ENCODE results near the gene VPS54. TPM values are rescaled to one million over a fixed set of nuclear protein-coding genes. Genes with fewer than 3 reads are reported as not detected.
A peak's percentile ranks its signal among the peaks of the same experiment; 100 is the strongest.

The VPS54 gene
- polyA plus RNA-seq, 3 donors: 44.5 to 58.5 (median 46.1) TPM

DNA sequence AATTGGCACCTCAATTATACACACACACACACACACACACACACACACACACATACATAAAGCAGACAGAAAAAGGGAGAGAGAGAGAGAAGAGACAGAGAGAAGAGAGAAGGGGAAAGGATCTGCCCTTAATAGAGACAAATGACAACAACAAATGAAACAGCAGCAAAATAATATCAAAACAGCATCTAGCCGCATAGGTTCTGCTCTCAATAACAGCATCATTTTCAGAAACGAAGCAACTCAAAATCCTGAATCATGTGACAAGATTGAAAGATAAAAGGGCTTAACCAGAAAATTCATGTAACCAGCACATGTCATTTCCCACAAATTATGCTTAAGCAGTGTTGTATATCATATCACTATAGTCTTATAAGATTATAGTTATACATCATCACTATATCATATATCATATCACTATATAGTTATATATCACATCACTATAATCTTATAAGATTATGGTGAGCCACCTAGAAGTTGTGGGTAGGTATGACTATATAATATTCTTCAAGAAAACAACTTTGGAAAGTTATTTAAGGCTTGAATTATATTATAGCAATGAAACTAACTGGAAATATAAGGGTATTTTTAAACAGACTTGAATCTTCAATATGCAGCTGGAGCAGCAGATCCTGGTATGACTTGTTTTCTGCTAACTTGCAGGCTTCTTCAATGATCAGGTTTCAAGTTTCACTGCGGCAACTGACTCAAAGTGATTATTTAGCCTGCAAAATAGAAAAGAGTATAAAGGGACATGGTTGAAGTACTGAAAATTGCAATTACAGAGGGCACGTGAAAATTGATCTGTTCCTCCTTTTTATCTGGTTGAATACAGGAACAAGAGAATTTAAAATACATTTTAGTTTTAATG, 16.1 kb upstream of the VPS54 start:
- DNase-seq (ENCODE audit: extremely low read depth in 1 of 11, low read depth in 9 of 11, low spot score in 4 of 11): no peak

GRCh38 chr2:64029116-64029665, 10.0 kb upstream of the VPS54 start:
- no peak for DNase-seq (ENCODE audit: extremely low read depth in 1 of 11, low read depth in 9 of 11, low spot score in 4 of 11)

- no peak for DNase-seq (ENCODE audit: extremely low read depth in 1 of 11, low read depth in 9 of 11, low spot score in 4 of 11)
Measured at GRCh38 chr2:64025741-64026140, 6.5 kb upstream of the VPS54 start.

DNA sequence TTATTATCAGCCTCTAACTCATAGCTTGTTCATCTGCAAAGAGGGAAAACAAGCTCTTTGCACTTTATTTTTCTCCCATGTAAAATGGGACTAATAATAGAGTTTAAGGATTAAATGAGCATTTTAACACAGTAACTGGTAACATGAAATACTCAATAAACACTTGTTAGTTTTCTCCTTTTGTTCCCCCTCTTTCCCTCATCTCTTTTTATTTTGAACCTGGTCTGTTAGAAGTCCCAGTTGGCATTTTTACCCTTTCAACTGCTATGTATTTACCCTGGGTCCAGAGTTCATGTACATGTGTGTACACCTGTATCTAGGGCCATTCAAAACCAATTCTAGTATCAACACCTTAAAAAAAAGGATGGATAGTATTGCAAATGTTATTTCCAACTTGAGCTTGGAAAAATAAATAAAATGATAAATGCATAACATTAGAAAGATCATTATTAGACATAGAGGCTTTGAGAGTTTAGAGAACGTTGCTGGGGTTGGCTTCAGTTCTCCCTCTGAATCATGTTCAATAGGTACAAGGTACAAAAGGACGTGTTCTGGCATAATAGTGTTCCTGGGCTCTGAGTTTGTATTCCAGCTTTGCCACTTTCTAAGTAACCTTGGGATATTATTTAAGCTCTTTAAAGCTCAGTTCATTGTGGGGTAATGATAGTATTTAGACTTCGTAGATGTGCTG, 5.2 kb upstream of the VPS54 start:
- DNase-seq (ENCODE audit: extremely low read depth in 1 of 11, low read depth in 9 of 11, low spot score in 4 of 11): no peak

DNA sequence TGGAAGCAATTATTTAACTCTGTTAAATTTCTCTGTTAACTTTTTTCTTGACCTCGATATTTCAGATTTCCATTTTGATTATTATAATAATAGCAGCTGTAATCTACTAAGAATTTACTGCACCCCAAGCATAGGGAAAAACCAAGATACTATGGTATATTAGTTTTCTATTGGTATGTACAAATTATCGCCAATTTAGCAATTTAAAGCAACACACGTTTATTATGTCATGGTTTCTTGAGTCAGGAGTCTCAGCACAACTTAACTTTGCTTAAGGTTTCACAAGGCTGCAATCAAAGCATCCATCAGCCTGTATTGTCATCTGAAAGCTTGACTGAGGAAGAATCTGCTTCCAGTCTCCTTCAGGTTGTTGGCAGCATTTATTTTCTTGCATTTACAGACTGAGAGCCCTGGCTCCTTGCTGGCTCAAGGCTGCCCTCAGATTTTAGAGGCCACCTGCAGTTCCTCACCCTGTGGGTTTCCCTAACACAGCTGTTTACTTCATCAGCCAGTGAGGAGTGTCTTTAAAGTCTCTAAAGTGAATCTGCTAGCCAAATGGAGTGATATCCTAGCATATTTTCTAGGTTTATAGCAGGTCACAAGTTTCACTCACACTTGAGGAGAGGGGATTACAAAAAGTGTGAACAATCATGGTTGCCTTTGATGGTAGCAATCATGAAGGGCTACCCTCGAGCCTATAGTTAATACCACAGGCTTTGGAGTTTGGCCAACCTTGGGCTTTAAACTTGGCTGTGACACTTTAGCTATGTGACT, 4.4 kb upstream of the VPS54 start:
- DNase-seq (ENCODE audit: extremely low read depth in 1 of 11, low read depth in 9 of 11, low spot score in 4 of 11): no peak

GRCh38 chr2:64021578-64021977, 2.4 kb upstream of the VPS54 start:
- DNase-seq (ENCODE audit: extremely low read depth in 1 of 11, low read depth in 9 of 11, low spot score in 4 of 11): no peak

DNA sequence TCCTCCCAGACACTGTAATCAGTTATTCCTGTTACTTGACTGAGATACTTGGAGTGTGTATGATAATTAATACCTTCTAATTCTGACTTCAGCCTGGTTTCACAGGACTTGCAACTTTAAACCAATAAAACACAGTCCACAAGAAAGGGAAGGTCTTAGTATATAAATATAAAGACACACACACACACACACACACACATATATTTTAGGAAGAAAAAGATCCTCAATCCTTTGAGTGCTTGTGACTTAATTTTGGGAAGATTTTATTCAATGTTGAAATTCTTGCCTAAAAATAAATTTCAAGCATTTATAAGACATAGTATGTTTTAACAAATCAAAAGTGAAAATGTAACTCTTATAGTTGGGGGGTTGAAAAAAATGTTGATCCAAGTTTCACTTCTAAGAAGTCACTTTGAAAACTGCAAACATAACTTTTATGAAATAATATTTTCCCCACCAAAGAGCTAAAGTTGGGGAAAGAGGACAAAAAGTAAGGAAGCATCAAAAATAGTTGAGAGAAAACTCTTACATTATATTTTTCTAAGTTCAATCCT, 824 bp upstream of the VPS54 start:
- no peak for DNase-seq (ENCODE audit: extremely low read depth in 1 of 11, low read depth in 9 of 11, low spot score in 4 of 11)

- peak in 9 of 11 donors; percentile 36 to 54 (median 44) for DNase-seq (ENCODE audit: extremely low read depth in 1 of 11, low read depth in 9 of 11, low spot score in 4 of 11)
Measured at GRCh38 chr2:64018701-64019082, 536 bp downstream of the VPS54 start.

GRCh38 chr2:64017811-64018700, 1.2 kb downstream of the VPS54 start:
- peak in 9 of 11 donors; percentile 16 to 44 (median 32) for DNase-seq (ENCODE audit: extremely low read depth in 1 of 11, low read depth in 9 of 11, low spot score in 4 of 11)

DNA sequence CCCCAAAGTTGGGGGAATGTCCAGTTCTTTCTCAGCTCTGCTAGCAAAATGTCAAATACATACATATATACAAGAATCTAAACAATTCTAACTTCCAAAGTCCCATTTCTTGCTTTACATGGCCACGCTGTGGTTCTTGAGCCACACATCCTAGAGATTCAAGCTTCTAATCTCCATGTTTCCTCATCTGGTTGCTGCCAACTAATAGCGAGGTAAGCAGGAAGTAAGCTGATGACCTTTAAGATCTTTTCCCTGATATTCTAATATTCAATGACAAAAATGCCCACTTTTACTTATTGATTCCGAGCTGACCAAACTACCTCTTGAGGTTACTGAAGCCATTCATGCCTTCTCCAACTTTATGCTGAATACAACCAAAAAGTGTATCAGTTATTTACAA, 3.3 kb downstream of the VPS54 start:
- DNase-seq (ENCODE audit: extremely low read depth in 1 of 11, low read depth in 9 of 11, low spot score in 4 of 11): no peak

- no peak for DNase-seq (ENCODE audit: extremely low read depth in 1 of 11, low read depth in 9 of 11, low spot score in 4 of 11)
Measured at GRCh38 chr2:64015391-64015790, 3.8 kb downstream of the VPS54 start.

DNA sequence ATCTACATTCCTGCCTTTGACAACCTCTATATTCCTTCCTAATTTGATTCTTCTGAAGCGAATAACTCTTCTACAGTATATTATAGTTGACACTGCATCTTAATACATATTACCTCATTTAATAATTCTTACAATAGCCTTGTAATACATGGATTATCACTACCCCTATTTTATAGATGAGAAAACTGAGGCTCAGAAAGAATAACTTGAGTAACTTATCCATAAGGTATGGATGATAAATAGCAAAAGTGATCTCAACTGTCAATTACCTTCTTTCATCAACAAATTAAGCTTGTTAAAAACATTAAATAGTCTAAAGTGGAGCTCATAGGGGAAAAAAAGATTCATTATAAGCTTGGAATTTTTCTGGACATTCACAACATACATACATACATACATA, 4.6 kb downstream of the VPS54 start:
- no peak for DNase-seq (ENCODE audit: extremely low read depth in 1 of 11, low read depth in 9 of 11, low spot score in 4 of 11)

- DNase-seq (ENCODE audit: extremely low read depth in 1 of 11, low read depth in 9 of 11, low spot score in 4 of 11): no peak
Measured at GRCh38 chr2:64013053-64013452, 6.2 kb downstream of the VPS54 start.

DNA sequence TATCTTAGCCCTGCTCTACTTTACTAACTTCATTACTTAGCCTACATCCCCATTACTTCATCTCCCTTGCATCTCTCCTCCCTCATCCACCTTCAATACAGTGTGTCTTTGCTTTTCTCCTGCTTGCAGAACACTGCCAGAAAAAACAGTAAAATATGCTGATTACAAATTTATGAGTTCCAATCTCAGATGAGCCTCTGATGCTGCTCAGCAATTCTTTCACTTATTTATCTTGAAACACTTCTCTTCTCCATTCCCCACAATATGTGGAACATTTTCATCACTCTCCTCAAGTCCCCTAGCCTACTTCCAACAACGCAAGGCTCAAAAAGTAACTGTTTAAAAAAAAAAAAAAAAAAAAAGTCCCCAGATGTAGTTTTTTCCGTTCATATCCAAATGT, 7.1 kb downstream of the VPS54 start:
- no peak for DNase-seq (ENCODE audit: extremely low read depth in 1 of 11, low read depth in 9 of 11, low spot score in 4 of 11)

DNA sequence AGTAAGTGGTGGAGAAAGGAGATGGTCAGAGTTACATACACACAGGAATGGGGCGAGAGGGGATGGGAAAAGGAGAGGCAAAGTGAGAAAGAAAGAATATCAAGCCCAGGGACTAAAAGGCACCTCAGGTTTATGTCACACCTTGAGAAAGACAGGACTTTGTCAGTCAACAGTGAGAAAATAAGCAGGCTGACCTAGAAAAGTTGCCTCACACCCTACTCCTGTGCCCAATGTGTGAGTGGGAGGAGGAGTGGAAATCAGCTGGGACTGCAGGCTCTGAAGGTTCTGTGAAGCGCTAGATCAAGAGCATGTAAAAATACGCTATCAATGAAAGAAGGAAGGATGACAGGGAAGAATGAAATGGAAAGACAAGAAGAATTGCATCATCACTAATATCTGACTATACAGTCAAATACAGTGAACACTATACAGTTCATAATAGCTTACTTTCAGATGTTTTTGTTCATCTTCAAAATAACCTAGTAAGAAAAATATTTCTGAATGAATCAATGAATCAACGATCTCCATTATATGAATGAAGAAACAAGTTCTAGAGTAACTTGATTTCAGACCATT, 10.7 kb downstream of the VPS54 start:
- DNase-seq (ENCODE audit: extremely low read depth in 1 of 11, low read depth in 9 of 11, low spot score in 4 of 11): no peak

DNA sequence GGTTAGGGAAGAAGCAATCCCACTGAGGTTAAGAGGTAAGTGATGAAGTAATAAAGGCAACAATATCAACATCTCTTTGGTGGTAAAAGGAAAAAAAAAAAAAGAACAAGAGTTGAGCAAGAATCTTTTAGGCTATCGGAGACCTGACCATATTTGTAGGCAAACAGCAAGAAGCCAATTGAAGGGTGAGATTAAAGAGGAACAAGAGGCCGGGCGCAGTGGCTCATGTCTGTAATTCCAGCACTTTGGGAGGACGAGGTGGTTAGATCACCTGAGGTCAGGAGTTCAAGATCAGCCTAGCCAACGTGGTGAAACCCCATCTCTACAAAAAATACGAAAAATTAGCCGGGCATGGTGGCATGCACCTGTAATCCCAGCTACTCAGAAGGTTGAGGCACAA, 11.3 kb downstream of the VPS54 start:
- no peak for DNase-seq (ENCODE audit: extremely low read depth in 1 of 11, low read depth in 9 of 11, low spot score in 4 of 11)

DNA sequence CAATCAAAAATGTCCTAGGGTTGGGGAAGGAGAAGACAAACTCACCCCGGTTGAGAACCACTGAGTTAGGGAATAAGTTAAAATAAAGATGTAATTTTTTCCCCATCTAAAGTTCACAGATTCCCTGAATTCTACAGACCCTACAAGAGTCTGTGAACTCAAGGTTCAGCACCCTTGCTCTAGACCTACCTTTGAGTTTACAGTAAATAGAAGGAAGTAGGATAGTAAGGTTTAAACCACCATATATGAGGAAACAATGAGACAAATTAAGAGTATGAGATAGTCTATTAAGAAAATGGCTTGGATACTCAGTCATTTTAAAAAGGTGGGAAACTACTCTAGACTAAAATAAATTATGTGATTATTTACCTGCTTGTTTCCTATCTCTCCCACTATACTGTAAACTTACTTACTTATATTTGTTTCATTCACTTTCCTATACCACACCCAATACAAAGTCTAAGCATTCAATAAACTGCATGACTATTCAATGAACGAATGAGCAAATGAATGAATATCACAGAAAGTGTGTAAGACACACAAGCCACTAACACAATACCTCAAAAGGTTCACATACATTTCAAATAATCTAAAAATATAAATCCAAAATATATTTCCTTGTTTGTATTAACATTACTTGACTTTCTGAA, 13.4 kb downstream of the VPS54 start:
- DNase-seq (ENCODE audit: extremely low read depth in 1 of 11, low read depth in 9 of 11, low spot score in 4 of 11): no peak
